Activated CD4-positive, alpha-beta T cell treated with anti-CD3 and anti-CD28 coated beads for 1 hour (primary cell): Measurements from ENCODE around the gene MEF2C.
A peak's percentile ranks its signal among the peaks of the same experiment; 100 is the strongest.

ENCODE experiments used
- DNase-seq: peaks from one replicate; pipeline ENCODE4 v3.0.0-alpha.2; 2020

The MEF2C gene

DNA sequence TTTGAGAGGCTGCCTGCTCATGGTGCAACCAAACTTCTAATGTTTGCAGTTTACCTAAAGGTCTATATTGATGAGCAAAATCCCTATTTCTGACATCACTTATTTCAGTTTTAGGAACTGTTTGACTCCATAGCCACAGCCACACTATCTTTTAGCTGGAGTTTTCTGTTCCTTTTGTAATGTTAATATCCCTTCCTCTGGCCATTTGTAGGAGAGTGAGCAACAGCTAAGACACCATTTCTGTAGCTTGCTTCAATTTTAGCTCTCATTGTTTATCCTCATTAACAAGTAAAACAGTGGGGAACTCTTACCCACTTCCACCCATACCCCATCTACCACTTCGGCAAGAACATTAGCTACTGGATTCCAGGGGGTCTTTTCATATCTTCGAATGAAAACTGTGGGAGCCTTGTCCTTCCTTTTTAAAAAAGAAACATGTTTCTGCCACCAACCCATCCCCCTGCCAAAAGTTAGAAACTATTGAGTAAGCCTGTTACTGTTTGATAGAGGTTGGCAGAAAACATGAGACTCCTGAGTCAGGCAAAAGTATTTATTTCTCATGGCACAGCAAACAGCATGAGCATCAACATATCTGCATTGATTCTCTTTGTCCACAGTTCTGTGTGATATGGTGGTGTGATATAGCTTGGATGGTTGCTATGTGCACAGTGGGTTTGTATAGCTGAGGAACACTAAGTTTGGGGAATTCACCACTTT, 174.1 kb downstream of the MEF2C start:
- no peak for DNase-seq

DNA sequence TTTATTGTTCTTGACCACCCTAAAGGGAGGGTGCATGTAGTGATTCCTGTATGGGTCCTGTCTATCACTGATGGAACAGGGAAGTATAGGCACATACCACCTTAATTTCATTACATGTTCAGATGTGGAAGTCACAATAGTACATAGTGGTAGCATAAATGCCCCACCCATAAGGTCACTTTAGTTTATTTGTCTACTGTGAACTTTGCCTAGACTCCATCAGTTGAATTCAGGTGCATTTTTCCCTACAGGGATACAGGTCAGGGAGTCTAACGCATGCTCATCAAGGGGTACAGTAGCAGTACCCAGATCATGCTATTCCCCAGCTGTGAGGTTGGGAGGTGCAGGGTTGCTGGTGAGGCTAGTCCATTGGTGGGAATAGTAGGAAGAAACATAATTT, 175.0 kb downstream of the MEF2C start:
- DNase-seq, result no peak

DNA sequence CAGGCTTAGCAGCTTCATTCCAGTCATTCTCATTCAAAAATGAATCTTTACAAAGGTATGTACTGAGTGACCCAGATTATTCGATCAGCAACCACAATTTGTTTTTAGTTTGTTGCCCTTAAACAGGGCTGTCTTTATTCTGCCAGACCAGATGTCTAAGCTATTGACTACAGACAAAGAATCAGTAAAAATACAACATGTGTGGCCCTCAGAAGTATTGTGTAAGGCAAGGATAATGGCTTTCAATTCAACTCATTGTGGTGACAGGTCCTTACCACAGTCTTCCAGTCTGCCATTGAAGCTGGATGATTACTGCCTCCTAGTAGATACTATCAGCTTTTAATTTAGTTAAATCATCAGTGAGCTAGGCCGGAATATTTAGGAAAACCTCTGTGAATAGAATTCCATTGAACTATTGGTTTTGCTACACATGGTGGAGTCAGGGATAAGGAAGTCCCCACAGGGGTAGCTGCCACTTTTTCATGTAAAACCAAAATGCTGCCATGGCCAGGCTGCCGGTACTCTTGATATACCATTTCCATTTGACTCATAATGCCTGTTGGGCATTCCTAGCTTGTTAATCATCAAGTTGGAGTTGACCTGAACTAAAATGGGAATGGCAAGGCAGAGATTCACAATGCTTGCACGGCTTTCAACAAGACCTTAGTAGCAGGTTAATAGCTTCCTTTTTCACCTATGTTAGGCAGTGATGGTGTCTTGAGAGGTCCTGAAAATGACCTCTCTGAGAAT, 175.6 kb downstream of the MEF2C start:
- no peak for DNase-seq

DNA sequence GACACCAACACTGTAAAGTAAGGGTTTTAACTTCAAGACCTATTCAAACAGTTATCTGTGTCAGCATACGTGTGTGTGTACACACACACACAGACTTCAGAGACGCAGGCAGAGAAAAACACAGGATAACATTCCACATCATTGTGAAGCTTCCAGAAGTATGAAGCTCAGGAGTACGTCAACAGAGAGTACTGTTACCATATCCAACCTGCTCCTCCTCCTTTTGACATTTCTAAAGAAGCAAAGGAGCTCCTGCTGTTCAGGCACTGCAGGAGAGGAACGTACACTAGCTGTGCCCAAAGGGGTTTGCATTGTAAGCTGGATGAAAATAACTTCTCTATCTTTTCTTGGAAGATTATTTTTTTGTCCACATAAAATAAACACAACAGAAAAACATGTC, 180.7 kb downstream of the MEF2C start:
- no peak for DNase-seq

DNA sequence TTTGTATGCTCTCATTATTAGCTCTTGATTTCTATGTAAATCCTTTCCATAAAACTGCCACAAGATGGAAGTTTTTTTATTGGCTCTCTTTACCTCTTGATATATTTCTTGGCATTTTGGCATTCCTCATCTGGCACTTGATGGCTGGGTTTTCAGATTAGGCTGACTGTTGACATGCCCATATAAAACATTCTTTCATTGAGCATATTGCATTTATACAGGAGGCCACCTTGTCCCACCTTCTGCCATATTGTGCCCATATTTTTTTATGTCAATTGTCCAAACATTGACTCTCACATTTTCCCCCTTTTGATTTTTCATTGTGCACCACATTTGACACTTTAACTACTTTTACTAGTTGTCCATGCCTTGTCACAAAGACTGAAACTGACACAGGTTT, 182.9 kb downstream of the MEF2C start:
- DNase-seq, result no peak

DNA sequence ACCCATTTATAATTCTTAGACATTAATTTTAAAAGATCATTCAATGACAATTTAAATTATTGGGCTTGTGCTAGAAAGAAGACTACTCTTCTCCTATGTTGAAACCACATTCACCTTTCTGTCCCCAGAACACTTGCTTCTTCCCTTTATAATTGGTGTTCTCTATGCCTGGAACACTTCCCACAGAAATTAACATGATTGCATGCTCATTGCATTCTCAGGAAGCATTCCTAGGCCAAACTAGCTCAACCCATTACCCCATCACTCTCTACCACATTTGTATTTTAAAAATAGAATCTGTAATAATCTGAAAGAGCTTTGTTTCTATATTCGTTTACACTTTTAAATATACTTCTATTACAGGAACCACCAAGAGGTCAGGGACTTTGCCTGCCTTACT, 184.7 kb downstream of the MEF2C start:
- DNase-seq, result no peak

DNA sequence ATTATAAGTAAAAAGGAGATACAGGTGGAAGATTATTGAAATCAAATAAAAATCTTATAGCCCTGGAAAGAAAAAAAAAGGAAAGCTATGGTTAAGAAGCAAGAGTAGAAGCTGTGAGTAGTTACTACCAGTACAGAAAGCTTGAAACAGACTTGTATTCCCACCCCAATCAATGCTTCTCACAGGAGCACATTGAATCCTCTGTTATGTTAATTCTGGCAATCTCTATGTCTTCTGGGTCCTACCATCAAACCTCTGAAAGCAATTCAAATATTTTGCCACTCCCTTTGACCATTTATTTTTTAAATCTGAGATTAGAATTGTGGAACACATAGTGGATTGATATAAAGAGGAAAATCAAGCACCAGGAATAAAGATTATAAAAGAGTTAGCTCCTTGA, 186.5 kb downstream of the MEF2C start:
- DNase-seq, result no peak

DNA sequence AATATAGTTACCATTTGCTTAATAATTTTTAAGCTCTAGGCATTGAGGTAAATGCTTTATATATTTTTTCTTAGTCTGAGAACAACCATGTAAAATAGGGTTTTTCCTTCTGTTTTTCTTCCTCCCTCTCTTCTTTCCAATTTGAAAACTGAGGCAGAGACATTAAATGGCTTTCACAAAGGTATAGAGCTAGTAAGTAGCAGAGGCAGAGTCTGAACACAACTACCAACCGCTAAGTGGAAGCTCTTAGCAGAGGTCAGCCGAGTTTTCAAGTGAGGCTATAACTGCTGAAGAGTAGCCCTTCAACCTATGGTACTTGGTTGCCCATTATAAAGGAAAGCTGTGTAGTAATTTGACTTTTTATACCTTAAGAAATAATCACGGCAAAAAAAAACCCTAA, 187.1 kb downstream of the MEF2C start:
- no peak for DNase-seq

DNA sequence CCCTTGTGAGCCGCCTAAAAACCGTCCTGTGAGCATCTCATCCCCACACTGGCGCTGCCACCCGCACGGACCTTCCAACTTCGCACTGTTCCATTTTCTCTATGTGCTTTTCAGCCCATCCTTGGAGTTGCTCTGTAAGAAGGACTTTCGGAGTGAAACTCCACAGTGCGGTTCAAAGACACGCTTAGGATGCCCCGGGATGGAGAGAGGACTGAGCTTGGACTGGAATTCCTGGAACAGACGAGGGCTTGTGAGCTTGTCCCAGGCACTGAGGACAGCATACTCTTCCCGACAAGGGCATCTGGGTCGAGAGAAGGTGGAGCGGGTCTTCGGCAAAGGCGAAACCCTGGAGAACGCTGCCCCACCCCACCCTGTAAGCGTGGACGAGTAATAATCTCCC, 187.8 kb downstream of the MEF2C start:
- no peak for DNase-seq

DNA sequence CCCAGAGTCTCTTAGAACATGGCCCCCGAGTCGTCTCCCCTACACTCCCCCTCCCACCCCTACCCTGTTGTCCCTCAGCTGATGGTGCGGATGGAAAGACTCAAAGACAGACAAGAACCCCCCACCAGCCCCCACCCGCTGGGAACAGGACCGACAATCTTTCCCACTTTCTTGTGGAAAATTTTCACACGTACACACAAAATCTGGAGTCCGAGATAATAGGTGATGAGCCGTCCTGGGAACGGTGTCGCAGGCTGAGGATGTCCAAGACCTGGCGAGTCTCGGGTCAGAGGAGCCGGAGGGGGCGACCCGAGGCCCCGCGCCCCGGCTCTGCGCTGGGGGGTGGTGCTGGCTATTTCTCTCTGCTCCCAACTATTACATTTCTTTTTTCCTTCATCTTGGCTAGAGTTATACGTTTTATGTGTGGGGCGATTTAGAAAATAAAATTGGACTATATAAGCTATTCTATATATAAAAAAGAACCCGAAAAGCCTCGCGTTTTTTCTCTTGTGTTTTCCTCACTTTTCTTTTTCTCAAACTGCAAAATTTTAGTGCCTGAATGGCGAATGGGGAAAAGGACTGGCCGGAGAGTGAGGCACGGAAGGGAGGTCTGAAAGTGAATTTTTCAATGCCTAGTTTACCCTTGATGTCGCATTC, 188.8 kb downstream of the MEF2C start:
- DNase-seq, result no peak

DNA sequence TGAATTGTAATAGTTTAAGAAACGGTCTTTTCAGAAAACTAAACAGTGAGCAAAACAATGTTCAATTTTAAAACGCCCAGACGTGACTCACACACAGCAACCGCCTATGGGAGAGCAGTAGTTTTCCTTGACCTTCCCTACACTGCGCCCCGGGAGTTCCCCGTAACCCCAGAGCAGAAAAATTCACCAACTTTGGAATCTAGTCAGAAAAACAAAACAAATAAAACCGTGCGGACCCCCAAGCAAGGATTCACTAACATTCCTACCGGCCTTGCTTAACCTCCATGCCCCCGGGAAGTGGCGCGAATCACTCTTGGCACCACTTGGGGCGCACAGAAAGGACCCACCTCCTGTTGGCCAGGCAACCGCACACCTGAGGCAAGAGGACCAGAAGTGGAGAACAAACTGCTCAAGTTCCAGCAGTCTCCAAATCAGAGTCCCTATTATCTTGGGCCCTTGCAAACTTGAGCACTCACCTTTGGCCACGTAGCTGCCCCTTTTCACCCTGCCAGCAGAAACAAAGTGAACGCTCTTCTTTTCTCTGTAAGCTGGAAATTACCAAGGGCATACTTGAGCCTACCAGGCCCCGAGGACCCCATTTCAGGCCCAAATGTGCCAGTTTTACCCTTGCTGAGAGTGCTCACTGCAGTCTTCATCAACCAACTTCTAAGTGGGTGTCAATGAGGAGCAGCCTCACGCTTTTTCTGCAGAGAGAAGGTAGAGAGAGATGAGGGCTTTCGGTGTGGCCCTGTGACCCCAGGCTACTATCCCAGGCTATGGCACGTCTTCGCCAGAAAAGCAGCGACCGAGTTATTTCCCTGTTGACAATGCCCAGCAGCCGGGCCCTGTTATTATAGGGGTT, 189.7 kb downstream of the MEF2C start:
- DNase-seq, result no peak

DNA sequence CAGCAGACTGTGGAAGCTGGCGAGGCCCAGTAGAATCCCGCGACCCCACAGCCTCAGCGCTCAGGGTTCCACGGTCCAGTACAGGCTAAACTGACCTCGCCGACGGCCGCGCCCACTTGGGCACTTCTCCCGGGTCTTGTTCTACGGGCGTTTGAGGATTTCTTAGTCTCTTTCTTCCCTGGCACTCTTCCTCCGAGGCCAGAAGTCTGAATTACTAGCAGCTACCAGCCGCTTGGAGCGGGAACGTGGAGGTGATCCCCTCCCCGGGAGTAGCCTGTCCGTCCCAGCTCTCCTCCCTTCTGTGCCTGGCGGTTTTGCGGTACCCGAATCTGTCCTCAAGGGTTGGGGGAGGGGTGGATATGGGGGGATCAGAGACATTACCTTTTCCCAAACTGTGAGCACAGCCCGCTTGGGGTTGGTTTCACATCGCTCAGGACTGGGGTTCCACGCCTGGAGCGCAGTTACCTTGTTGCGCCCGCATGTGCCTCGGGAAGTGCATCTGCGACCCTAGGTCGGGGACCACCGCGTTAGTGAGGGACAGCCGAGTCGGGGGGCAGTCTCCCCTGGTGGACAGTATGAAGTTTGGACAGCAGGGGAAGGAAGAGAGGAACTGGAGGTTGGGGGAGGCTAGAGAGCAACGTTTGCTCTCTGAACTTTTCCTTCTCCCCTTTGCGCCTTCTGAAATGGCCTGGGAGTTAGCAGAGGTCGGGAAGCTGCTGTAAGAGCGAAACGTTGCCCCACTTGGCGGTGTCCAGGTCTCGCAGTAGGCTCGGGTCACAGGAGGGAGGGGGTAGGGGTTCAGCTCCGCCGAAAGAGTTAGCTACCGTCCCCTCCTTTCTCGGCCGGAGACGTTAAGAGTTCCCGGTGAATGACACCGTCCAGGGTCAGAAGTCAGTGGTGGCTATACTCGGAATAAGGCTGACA, 190.8 kb downstream of the MEF2C start:
- DNase-seq, result no peak

DNA sequence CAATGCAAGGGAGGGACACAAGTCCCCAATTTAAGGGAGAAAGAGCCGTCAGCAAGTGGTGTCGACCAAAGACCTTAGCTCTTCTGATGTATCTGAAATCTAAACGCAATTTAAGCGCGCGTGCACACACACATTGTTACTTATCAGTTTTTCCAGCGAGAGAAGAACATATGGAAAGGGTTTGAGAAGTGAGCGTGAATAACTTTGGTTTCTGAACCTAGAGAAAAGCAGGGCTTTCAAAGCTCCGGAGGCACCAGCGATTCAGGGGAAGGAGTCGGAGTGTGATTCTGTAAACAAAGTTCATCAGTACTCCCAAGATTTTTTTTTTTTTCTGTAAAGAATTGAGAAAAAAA, 191.8 kb downstream of the MEF2C start:
- no peak for DNase-seq

DNA sequence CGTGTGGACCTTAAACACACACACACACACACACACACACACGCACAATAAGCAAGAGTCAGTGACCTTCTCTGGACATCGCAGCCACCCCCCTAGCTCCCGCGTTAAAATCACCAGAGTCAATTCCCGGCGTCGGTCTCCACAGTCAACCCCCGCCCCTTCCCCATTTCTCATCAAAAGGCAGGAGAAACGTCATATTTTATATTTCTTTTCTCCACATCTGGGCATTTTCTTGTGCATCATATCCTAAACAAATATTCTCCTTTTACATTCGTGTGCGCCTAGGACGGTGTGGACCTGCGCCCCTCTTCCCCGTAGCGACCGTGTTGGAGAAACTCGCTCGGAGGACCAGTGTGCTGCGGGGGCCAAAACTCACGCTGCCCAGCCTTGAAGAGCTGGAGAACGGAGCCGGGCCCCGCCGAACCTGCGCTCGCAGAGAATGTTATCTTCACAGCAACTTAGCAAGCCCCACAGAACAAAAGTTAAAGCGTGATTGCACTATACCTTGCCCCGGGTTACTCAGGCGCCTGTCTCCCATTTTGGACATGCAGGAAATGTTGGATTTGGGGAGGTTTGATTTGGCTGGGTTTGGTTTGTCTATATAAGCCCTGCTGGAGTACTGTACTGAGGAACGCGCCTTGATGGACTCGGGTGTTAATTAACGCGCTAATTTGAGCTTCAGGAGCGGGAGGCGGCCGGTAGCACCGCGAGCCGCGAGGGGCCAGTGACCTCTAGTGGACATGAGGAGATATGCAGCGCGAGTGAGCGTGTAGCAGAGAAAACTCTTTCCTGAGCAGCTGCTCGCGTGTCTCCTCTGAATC, 192.4 kb downstream of the MEF2C start:
- peak; percentile 50 for DNase-seq

DNA sequence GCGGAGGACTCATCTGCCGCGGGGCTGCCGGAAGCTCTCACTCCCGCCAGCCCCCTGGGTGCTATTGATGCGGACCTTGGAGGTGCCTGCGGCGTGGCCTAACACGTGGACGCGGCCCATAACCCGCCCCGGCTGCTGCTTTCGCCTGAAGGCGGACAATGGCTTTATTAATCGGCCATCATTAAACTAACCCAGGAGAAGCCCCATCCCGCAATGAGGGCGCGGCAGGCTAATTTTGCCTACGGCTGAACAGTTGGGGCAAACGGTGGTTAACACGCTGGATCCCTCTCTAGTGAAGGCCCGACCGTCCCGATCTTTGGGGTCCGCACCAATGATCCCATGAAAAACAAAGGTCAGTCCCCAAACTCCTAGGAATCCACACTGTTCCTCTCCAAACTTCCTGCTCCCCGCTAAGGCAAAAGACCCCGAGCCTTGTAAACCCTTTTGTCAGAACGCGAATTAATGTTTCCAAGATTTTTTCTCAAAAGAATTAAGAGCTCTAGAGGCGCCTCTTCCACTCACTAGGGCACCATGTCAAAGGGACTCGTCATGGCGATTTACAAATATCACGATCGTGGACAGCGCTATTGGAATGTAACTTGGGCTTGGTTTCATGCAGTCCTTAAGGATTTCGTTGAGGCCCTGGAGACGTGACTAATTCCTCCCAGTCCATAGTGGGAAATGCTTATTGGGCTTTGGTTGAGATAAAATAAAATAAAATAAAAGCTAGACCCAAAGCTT, 193.1 kb downstream of the MEF2C start:
- DNase-seq, result no peak

DNA sequence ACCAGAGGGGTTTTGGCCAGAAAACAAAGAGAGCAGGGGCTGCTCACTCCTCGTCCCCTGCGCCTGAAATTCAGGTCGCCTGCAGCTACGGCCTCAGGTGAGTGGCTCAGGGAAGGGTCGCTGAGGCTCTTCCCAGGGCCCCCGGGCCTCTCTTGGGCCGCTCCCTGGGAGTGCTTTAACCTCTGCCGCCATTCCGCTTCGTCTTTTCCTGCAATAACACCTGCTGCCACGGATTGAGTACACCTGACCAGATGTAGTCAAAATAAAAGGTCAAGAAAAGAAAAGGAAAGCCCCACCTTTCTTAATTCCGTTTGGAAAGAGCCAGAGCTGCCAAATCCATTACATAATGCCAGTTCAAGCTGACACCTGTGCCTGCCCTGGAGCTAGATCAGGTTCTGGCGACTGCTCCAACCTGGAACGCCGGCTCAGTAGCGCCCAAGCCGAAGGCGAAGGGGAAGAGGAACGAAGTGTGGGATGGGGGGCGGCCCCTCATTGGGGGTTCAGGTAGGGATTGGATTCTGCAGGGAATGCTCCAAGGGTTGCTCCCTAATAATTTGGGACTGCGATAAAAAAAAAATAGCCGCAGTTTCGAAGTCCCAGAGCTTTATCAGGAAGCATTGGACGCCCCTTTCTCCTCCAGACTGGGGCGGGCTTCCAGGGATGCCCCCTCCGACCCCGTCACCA, 193.9 kb downstream of the MEF2C start:
- DNase-seq, result no peak

DNA sequence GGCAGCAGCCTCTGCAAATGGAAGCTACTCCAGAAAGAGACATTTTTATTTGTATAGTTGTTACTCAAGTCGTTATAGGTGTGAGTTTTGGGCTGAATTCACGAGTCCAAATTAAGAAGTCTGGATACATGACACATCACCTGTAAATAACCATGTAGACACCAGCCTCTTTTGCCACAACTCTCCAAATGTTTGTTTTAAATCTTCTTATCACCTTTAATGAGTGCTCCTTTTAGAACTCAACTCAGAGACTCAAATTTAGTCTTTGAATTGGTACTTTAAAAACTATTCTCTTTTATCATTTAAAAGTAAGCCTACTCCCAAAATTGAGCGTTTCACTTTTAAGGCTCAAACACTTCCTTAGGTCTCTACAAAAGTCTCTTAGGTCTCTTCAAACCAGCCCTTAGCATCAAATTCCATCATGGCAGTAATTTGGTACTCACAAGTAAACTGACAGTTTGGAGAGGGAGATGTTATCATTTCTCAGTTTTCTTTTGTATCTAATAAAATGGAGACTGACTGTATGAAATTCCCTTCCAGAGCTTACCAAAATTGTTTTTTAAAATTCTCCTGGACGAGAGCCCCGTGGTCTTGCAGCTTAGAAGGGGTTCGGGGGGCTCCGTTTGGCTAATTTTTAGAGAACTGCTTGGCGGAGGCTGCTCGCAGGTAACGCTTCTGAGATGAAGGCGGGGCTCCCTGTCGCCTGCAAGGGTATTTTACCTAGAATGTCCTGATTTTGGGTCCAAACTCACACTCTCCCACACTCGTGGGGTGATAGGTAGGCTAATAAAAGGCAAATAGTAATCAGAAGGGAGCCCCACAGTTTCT, 194.6 kb downstream of the MEF2C start:
- DNase-seq, result no peak

DNA sequence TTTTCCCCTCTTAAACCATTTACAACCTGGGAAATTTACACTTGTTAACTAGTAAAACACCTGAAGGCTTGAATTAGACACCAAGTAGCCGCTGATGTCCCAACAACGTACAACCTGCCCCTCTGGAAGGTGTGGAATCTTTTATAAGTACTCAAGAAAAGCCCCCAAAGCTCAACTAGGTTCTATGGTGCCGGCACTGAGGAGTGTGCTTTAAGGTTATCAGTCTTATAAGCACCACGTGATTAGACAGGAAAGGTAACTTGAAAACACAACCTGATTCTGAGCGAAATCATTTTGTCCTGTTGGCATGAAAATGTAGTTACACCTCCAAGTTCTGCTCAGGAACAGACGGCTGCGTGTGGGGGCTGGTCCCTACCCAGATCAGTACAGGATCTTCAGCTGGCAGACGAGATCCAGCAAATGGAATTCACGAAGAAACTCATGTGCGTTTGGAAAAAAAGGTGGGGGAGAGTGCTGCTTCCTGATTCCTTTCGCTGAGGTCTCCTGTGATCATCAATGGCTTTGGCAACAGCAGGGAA, 195.5 kb downstream of the MEF2C start:
- DNase-seq, result no peak

DNA sequence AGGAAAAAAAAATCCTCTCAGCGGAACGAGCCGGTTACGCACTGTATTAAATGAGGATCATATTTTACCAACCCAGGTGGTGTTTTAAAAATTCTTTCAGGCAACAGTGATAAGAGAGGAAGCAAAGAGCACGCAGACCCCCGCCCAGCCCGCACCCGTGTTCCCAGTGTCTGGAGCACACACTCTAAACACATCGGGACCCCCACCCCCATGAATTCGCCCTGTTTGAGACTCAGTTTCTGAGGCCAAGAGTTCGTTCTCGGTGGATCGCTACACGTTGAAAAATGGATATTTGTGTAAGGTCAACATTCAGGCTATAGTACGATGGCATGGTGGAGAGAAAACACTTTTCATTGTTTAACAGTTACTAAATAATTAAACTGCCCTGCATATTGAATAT, 196.3 kb downstream of the MEF2C start:
- no peak for DNase-seq
